Activated gamma-delta T cell treated with anti-CD3 and anti-CD28 coated beads, Interleukin-2, amount 50 U/mL, for 16 hours (primary cell): ENCODE measurements around the gene FUOM.

Experiments used
- DNase-seq: peaks from one replicate; pipeline ENCODE4 v3.0.0-alpha.2; 2020; ENCODE audit warnings: low read depth

Gene FUOM

GRCh38 chr10:133366751-133367150, 8.9 kb upstream of the FUOM start:
- DNase-seq, result no peak

- DNase-seq, result no peak
Measured at GRCh38 chr10:133366130-133366478, 8.3 kb upstream of the FUOM start.

GRCh38 chr10:133365461-133366129, 7.8 kb upstream of the FUOM start:
- DNase-seq, result no peak

- DNase-seq, result no peak
Measured at GRCh38 chr10:133364645-133365431, 7.0 kb upstream of the FUOM start.

- DNase-seq, result no peak
Measured at GRCh38 chr10:133362846-133363245, 5.0 kb upstream of the FUOM start.

- DNase-seq, result no peak
Measured at GRCh38 chr10:133361773-133362441, 4.1 kb upstream of the FUOM start.

DNA sequence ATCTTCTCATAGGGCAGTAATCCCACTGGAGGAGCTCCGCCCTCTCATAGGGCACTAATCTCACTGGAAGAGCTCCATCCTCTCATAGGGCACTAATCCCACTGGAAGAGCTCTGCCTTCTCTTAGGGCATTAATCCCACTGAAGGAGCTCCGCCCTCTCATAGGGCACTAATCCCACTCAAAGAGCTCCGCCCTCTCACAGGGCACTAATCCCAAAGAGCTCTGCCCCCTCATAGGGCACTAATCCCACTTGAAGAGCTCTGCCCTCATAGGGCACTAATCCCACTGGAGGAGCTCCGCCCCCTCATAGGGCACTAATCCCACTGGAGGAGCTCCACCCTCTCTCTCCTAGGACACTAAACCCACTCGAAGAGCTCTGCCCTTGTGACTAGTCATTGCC, 3.4 kb upstream of the FUOM start:
- DNase-seq, result no peak

DNA sequence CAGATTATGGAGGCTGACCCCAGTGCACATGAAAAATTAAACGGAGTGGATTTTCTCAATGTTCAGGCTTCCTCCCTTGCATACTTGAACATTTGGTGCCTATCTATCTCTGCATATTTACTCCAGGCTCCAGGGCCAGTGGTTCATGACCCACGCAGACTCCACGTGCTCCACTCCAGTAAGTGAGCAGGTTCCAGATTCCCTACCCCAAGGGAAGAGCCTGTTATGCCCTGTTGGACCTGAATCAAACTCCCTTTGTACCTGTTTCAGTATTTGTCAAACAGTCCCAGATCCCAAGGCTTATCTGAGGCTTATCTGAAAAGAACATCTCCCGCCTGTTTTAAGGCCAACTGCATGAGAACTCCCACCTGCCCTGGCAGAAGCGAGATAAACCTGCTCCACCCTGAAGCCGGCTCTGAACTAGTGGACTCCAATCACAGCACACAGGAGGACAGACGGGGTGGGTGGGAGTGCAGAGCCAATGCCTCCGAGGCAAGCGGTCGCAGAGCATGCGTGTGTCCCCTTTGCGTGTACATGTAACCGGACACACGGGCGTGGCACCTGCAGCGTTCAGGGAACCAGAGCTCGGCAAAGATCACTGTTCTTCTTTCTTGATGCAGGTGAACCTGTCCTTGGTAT, 2.3 kb upstream of the FUOM start:
- no peak for DNase-seq

DNA sequence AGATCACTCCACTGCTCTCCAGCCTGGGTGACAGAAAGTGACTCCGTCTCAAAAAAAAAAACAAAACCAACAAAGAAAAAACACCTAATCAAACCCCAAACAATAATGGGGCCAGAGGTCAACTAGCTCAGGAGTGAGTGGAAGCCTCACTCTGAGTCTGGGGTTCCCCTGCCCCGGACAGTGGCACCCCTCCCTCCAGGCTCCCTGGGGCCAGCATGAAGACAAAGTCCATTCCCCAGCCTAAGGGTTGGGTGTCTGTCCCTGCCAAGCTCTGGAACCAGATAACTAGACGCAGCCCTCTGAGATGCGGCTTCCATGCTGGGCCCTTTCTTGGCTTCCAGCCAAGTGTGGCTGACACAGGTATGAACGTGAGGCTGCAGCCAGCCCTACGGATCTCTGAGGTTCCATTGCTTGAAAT, 1.7 kb upstream of the FUOM start:
- DNase-seq, result no peak

- no peak for DNase-seq
Measured at GRCh38 chr10:133358925-133359310, 1.1 kb upstream of the FUOM start.

GRCh38 chr10:133358162-133358924, 524 bp upstream of the FUOM start:
- DNase-seq, result no peak

DNA sequence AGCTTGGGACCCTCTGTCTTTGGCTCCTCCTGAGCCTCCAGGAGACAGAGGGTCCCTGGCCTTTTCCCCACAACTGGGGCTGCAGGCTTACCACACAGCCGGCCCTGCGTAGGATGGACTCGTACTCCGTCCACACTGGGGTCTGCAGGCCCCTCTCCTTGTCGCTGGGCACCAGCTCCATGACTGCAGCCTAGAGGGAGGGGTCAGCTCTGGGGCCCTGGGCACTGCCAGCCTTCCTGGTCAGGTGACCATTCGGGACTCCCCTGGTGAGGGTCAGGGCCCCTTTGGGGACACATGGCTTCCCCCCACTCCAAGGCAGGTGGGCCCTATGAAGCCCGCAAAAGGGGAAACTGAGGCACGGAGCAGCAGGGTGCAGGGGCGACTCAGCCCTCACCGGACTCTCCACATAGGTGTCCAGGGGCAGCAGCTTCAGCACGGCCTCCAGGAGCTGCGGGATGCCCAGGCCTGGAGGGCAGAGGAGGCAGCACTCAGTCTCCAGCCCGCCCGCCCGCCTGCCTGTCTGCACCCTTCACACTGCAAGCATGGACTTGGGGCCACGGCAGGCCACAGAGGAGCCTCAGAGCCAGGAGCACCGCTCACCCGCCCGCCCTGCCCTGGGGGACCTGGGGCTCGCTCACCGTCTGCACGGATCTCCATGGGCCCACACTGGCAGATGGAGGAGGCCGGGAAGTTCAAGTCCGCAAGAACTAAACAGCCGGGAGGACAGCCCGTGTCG, 1.1 kb downstream of the FUOM start:
- no peak for DNase-seq

DNA sequence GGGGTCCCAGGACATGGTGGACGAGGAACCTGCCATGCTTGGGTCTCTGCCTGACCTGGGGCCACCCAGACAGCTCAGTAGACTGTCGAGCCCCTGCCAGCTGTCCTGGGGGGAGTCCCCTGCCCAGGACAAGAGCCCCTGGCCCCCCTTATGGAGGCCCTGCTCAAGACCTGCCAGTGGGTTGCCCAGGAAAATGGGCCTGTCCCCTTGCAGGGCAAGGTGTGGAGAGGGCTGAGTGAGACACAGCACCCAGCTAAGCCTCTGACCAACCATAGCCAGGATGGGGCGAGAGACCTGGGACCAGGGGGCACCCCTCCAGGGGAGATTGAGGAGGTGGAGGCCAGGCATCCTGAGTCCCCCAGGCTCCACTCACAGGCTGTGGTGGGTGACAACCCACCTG, 1.8 kb downstream of the FUOM start:
- no peak for DNase-seq

DNA sequence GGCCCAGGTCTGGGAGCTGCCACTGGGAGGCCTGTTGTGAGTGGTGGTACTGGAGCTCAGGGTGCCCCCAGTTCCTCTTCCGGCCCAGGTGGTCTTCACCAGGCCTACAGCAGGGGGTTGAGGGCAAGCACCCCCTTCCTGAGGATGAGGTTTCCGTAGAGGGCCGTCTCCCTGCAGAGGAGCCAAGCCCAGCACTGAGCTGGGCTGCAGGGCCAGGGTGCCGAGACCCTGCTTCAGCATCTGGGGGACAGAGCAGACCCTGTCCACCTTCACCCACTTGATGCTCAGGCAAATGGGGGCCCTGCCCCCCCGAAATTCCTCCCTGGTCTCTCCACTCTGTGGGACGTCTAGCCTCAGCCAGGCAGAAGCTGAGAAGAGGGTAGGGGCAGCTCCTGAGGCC, 2.6 kb downstream of the FUOM start:
- DNase-seq, result no peak

DNA sequence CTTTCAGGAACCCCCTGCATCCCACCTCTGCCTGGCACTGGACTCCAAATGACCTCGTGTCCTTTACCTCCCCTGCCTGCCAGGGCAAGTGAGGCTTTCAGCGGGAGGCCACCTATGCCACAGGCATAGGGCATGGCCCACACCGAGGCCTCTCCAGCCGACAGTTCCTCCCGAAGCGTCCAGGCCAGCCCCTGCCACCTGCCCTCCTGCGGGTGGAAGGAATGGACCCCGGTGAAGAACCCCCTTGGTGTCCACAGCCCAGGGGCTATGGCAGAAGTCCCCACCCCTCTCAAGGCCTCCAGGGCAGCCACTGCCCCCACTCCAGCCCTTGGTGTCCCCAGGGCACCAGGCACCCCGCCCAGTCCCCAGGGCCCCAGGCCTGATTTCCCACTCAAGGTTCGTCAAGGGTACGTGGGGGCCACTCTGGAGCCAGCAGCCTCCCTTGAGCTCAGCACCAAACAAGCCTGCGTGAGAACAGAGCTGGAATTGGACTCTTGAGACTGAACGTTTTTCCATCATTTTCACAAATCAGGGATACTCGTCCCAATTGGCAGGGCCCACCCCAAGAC, 3.1 kb downstream of the FUOM start:
- no peak for DNase-seq

DNA sequence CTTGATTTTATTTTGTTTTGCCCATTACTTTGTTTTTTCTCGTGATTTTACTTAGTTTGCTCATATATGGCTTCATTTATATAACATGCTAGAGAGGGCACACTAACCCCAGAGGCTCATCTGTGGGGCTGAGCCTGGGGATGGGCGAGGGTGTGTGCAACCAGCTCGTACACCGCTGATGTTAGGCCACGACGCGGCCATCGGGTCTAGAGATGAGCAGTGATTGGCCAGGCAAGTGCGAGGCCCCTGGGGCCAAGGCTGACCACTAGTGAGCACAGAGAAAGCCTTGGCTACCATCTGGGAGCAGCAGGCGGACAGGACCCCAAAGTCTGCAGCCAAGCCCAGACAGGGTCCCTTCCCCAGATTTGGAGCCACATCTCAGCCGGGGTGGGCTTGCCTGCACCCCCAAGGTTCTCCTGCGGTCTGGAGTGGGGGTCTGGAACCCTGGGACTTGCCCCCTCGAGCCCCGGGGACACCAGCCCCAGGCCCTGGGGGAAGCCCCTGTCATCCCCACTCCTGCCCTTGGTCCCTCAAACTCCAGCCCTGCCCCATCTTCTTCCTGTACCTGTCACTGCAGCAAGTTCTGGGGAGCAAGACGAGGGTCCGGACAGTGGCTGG, 3.7 kb downstream of the FUOM start:
- DNase-seq, result no peak

GRCh38 chr10:133353202-133353959, 4.4 kb downstream of the FUOM start:
- DNase-seq, result no peak

- DNase-seq, result no peak
Measured at GRCh38 chr10:133351408-133352318, 6.2 kb downstream of the FUOM start.

GRCh38 chr10:133350950-133351329, 6.9 kb downstream of the FUOM start:
- no peak for DNase-seq
